ENCODE results near the gene SEM1.
A peak's percentile ranks its signal among the peaks of the same experiment; 100 is the strongest.
"Not testable (repeated sequence)": the region's sequence is repeated elsewhere in the genome, so short reads cannot be mapped to it uniquely, and the experiment has no call there.

SEM1 gene

GRCh38 chr7:96709381-96710228 is at the start of gene SEM1:
TSS of gene SEM1 (minus strand) at chr7:96709846. CDS start at chr7:96709763, 83 bp downstream.
- peak; percentile 22 for DNase-seq (ENCODE audit: low read depth, low spot score)

GRCh38 chr7:96757880-96758279 is 48.2 kb upstream of the SEM1 start:
- not testable (repeated sequence) for DNase-seq (ENCODE audit: low read depth, low spot score)

- no peak for DNase-seq (ENCODE audit: low read depth, low spot score)
Measured at GRCh38 chr7:96747418-96747940, 37.8 kb upstream of the SEM1 start.

GRCh38 chr7:96740130-96740529 is 30.5 kb upstream of the SEM1 start:
- no peak for DNase-seq (ENCODE audit: low read depth, low spot score)

- no peak for DNase-seq (ENCODE audit: low read depth, low spot score)
Measured at GRCh38 chr7:96739609-96740008, 30.0 kb upstream of the SEM1 start.

- DNase-seq (ENCODE audit: low read depth, low spot score) = no peak
Measured at GRCh38 chr7:96739167-96739566, 29.5 kb upstream of the SEM1 start.

- DNase-seq (ENCODE audit: low read depth, low spot score) = no peak
Measured at GRCh38 chr7:96738705-96739104, 29.1 kb upstream of the SEM1 start.

- DNase-seq (ENCODE audit: low read depth, low spot score) = no peak
Measured at GRCh38 chr7:96737545-96738050, 28.0 kb upstream of the SEM1 start.

- DNase-seq (ENCODE audit: low read depth, low spot score) = no peak
Measured at GRCh38 chr7:96734343-96734742, 24.7 kb upstream of the SEM1 start.

- DNase-seq (ENCODE audit: low read depth, low spot score) = no peak
Measured at GRCh38 chr7:96729820-96730219, 20.2 kb upstream of the SEM1 start.

- DNase-seq (ENCODE audit: low read depth, low spot score) = no peak
Measured at GRCh38 chr7:96728139-96728538, 18.5 kb upstream of the SEM1 start.

GRCh38 chr7:96727534-96728088 is 18.0 kb upstream of the SEM1 start:
- no peak for DNase-seq (ENCODE audit: low read depth, low spot score)

- no peak for DNase-seq (ENCODE audit: low read depth, low spot score)
Measured at GRCh38 chr7:96723622-96724021, 14.0 kb upstream of the SEM1 start.

GRCh38 chr7:96722928-96723327 is 13.3 kb upstream of the SEM1 start:
- DNase-seq (ENCODE audit: low read depth, low spot score) = not testable (repeated sequence)

GRCh38 chr7:96720843-96721242 is 11.2 kb upstream of the SEM1 start:
- no peak for DNase-seq (ENCODE audit: low read depth, low spot score)

- DNase-seq (ENCODE audit: low read depth, low spot score) = no peak
Measured at GRCh38 chr7:96719164-96719563, 9.5 kb upstream of the SEM1 start.

- no peak for DNase-seq (ENCODE audit: low read depth, low spot score)
Measured at GRCh38 chr7:96718107-96719003, 8.7 kb upstream of the SEM1 start.

GRCh38 chr7:96713037-96713436 is 3.4 kb upstream of the SEM1 start:
- no peak for DNase-seq (ENCODE audit: low read depth, low spot score)

GRCh38 chr7:96710544-96710943 is 898 bp upstream of the SEM1 start:
- no peak for DNase-seq (ENCODE audit: low read depth, low spot score)

GRCh38 chr7:96708872-96709271 is 774 bp downstream of the SEM1 start:
- DNase-seq (ENCODE audit: low read depth, low spot score) = no peak

- DNase-seq (ENCODE audit: low read depth, low spot score) = no peak
Measured at GRCh38 chr7:96707901-96708774, 1.5 kb downstream of the SEM1 start.

All from activated naive CD8-positive, alpha-beta T cell treated with anti-CD3 and anti-CD28 coated beads, Interleukin-2, amount 50 U/mL, for 16 hours (primary cell).